CD8-positive, alpha-beta memory T cell (primary cell): Measurements from ENCODE around the gene RNPS1. TPM values are rescaled to one million over a fixed set of nuclear protein-coding genes. Genes with fewer than 3 reads are reported as not detected.
A peak's percentile ranks its signal among the peaks of the same experiment; 100 is the strongest.

Experiments
- CTCF ChIA-PET: fragments of 350-600 bp; sonication (Branson Sonifier 250); formaldehyde crosslinking; loops from one replicate; lab custom pipeline; 2021; ENCODE audit warnings: antibody characterized with exemption; lab: Charles Lee
- POLR2A ChIA-PET: fragments of 350-600 bp; sonication (Branson Sonifier 250); formaldehyde crosslinking; loops from one replicate; lab custom pipeline; 2021; ENCODE audit warnings: antibody characterized with exemption; lab: Charles Lee
- DNase-seq, 5 donors: peaks; one replicate each; pipeline versions ENCODE4 v3.0.0 to v3.0.0-alpha.2; 2020 to 2022; ENCODE audit warnings: mixed read lengths in 1 of 5
- H3K27ac ChIP-seq: one replicate; pipeline ENCODE4 v1.7.0; 2013; ENCODE audit warnings: low read depth, mild to moderate bottlenecking, low read length, moderate library complexity
- H3K27me3 ChIP-seq: 2 replicates; pipeline ENCODE4 v1.7.0; 2013; ENCODE audit warnings: low read length, mild to moderate bottlenecking; ENCODE audit not compliant: insufficient read depth, poor library complexity, severe bottlenecking
- H3K36me3 ChIP-seq: 2 replicates; pipeline ENCODE4 v1.7.0; 2013; ENCODE audit warnings: mild to moderate bottlenecking, low read length, moderate library complexity; ENCODE audit not compliant: insufficient read depth
- H3K4me1 ChIP-seq: 2 replicates; pipeline ENCODE4 v1.7.0; 2013; ENCODE audit warnings: mild to moderate bottlenecking, low read length, moderate library complexity; ENCODE audit not compliant: insufficient read depth
- H3K4me3 ChIP-seq: 2 replicates; pipeline ENCODE4 v1.7.0; 2013; ENCODE audit warnings: mild to moderate bottlenecking, low read length
- H3K9me3 ChIP-seq: 2 replicates; pipeline ENCODE4 v1.7.0; 2013; ENCODE audit warnings: mild to moderate bottlenecking, low read length
- H3K27ac Mint-ChIP-seq, 8 donors: one replicate each; pipeline ENCODE4 v1.8.0; 2020 to 2021; ENCODE audit warnings: mixed read lengths in 8 of 8, mild to moderate bottlenecking in 6 of 8, inconsistent platforms in 3 of 8, moderate library complexity in 3 of 8
- H3K27me3 Mint-ChIP-seq, 2 donors: one replicate each; pipeline ENCODE4 v1.8.0; 2020 to 2021; ENCODE audit warnings: mixed read lengths in 2 of 2, mild to moderate bottlenecking in 1 of 2, moderate library complexity in 1 of 2
- H3K36me3 Mint-ChIP-seq, 3 donors: one replicate each; pipeline ENCODE4 v1.8.0; 2020 to 2021; ENCODE audit warnings: mixed read lengths in 3 of 3, inconsistent platforms in 1 of 3, mild to moderate bottlenecking in 1 of 3
- H3K4me1 Mint-ChIP-seq, 3 donors: one replicate each; pipeline ENCODE4 v1.8.0; 2020 to 2021; ENCODE audit warnings: mixed read lengths in 3 of 3, inconsistent platforms in 1 of 3, mild to moderate bottlenecking in 1 of 3
- H3K4me3 Mint-ChIP-seq, 7 donors: one replicate each; pipeline ENCODE4 v1.8.0; 2020 to 2021; ENCODE audit warnings: mixed read lengths in 7 of 7, mild to moderate bottlenecking in 6 of 7, moderate library complexity in 4 of 7, inconsistent platforms in 2 of 7
- H3K9me3 Mint-ChIP-seq, 5 donors: one replicate each; pipeline ENCODE4 v1.8.0; 2020 to 2022; ENCODE audit warnings: mixed read lengths in 5 of 5, mild to moderate bottlenecking in 3 of 5, moderate library complexity in 2 of 5, inconsistent platforms in 1 of 5
- polyA plus RNA-seq: library from polyadenylated mRNA; unstranded; fragments of 300-500 nt; fragmentation: Illumina TruSeq; gene quantifications from one replicate; pipeline ENCODE4 v1.2.3, GENCODE V29; 2021
- total RNA-seq, 2 experiments: library from RNA; stranded (reverse); gene quantifications; one replicate each; pipeline ENCODE4 v1.2.3, GENCODE V29; 2021

RNPS1 gene
- total and polyA plus RNA-seq, 3 experiments from 2014 or later, result 312 to 382 (median 367) TPM

DNA sequence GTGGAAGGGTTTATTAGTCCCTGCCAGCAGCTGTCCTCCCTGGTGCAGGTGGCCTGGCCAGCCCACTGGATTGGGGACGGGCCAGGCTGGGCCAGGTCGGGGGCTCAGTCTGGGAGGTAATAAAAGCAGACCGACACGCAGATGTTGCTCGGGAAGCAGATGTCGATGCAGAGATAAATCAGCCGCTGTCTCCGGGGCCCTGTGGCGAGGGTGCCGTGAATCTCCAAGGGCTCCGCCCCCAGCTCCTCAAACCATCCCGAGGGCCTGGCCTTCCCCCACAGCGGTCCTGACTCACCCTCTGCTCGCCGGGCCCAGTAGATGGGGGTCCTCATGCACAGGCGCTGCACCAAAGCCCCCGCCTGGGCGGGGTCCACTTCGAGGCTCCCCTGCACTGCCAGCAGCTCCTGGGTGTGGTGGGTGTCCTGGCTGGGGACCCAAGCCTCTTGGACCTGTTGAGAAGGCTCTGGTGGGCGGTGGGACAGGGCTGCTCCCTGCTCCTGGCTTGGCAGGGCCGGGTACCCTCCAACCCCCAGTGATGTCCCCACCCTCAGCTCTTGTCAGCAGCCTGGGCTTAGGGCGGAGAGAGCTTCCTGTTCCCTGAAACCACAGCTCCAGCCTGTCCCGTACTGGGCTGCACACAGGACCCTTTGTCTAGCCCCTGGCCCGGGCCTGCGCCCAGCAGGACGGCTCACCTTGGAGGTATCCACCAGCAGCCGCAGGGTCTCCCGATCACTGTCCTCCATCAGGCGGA lies 58.5 kb downstream of the RNPS1 start:
- Mint-ChIP-seq H3K4me3 (no peak overlapping the region), H3K27ac (no peak overlapping the region), H3K9me3 (no peaks in the 10 kb centered on the region), H3K36me3 (peaks cover 0 to 46% (median 4%) of the 10 kb centered on the region in 3 donors), H3K27me3 (no peaks in the 10 kb centered on the region), H3K4me1 (peaks cover 24 to 47% (median 32%) of the 10 kb centered on the region in 3 donors)
- Histone ChIP-seq H3K4me1 (peaks cover 31% of the 10 kb centered on the region), H3K4me3 (no peak overlapping the region), H3K9me3 (no peaks in the 10 kb centered on the region), H3K27me3 (no peaks in the 10 kb centered on the region), H3K36me3 (peaks cover 3% of the 10 kb centered on the region), H3K27ac (no peak overlapping the region)
- POLR2A ChIA-PET, result no interaction called here
- DNase-seq, result no peak
- CTCF ChIA-PET, result no interaction called here

DNA sequence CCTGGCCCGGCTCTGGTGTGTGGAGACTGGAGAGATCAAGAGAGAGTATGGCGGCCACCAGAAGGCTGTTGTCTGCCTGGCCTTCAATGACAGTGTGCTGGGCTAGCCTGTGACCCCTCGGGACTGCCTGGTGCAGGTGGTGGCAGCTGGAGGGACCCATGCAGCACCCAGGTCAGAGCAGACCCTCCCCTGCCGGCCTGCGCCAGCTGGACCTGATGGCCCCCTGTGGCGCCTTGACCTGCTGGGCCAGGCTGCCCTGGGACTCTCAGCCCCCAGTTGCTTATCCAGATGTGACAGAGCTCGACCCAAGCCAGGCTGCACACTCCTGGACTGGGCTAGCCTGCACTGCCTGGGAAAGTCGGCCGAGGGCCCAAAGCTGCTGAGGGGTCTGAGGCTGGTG lies 59.2 kb downstream of the RNPS1 start:
- no peak for DNase-seq
- peaks cover 26 to 48% (median 34%) of the 10 kb centered on the region in 3 donors for H3K4me1 Mint-ChIP-seq
- peaks cover 0 to 46% (median 4%) of the 10 kb centered on the region in 3 donors for H3K36me3 Mint-ChIP-seq
- Histone ChIP-seq H3K4me3 (no peak overlapping the region), H3K27ac (no peak overlapping the region), H3K36me3 (peaks cover 3% of the 10 kb centered on the region), H3K27me3 (no peaks in the 10 kb centered on the region), H3K4me1 (peaks cover 31% of the 10 kb centered on the region), H3K9me3 (no peaks in the 10 kb centered on the region)
- CTCF ChIA-PET, result no interaction called here
- H3K27ac Mint-ChIP-seq, result no peak overlapping the region
- H3K27me3 Mint-ChIP-seq, result no peaks in the 10 kb centered on the region
- no peak overlapping the region for H3K4me3 Mint-ChIP-seq
- no peaks in the 10 kb centered on the region for H3K9me3 Mint-ChIP-seq
- POLR2A ChIA-PET, result no interaction called here

DNA sequence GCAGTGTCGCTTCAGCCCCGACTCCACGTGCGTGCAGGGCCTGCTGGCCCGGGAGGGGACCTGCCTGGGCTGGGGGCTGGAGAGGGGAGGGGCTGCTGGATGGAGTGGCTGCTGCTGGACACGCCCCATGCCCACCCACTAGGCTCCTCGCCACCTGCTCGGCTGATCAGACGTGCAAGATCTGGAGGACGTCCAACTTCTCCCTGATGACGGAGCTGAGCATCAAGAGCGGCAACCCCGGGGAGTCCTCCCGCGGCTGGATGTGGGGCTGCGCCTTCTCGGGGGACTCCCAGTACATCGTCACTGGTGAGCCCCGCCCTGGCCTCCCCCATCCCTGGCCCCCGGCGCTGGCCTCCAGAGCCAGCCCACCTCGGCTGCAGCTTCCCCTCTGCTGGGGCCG lies 59.6 kb downstream of the RNPS1 start:
- POLR2A ChIA-PET, result no interaction called here
- H3K27me3 Mint-ChIP-seq, result no peaks in the 10 kb centered on the region

DNA sequence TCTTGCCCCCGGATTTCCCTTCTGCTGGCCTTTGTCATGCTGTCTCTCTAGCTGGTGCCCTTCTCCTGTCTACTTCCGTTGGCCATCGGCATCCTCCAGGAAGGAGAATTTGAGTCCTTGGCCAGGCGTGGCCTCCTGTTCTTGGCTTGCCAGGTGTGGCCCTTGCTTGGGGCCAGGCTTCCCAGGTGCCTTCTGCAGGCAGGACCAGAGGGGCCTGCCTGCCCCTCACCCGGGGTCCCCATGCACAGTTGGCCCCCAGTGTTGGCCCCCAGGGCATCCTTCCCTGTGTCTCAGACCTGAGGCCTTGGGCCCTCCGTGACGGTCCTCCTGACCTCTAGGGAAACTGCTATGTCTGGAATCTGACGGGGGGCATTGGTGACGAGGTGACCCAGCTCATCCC lies 60.1 kb downstream of the RNPS1 start:
- no peak for DNase-seq
- Mint-ChIP-seq H3K36me3 (peaks cover 0 to 40% (median 4%) of the 10 kb centered on the region in 3 donors), H3K27ac (peak overlapping the region in 3 of 8 donors; percentile 38 to 69 (median 61)), H3K4me1 (peaks cover 19 to 42% (median 25%) of the 10 kb centered on the region in 3 donors), H3K9me3 (no peaks in the 10 kb centered on the region), H3K27me3 (no peaks in the 10 kb centered on the region), H3K4me3 (peak overlapping the region in 4 of 7 donors; percentile 46 to 89 (median 55))
- H3K4me3 ChIP-seq, result no peak overlapping the region
- H3K9me3 ChIP-seq, result no peaks in the 10 kb centered on the region
- H3K27ac ChIP-seq, result no peak overlapping the region
- H3K36me3 ChIP-seq, result peaks cover 3% of the 10 kb centered on the region
- ChIA-PET CTCF (no interaction called here), POLR2A (no interaction called here)
- H3K27me3 ChIP-seq, result no peaks in the 10 kb centered on the region
- H3K4me1 ChIP-seq, result peaks cover 22% of the 10 kb centered on the region

More for the DNA sequence above, 59.6 kb downstream of the RNPS1 start:
- no peak overlapping the region for H3K27ac ChIP-seq
- DNase-seq, result no peak
- Mint-ChIP-seq H3K4me3 (no peak overlapping the region), H3K4me1 (peaks cover 24 to 46% (median 29%) of the 10 kb centered on the region in 3 donors), H3K36me3 (peaks cover 0 to 43% (median 4%) of the 10 kb centered on the region in 3 donors), H3K27ac (no peak overlapping the region), H3K9me3 (no peaks in the 10 kb centered on the region)
- H3K4me3 ChIP-seq, result no peak overlapping the region
- H3K36me3 ChIP-seq, result peaks cover 3% of the 10 kb centered on the region
- H3K9me3 ChIP-seq, result no peaks in the 10 kb centered on the region
- H3K4me1 ChIP-seq, result peaks cover 27% of the 10 kb centered on the region
- CTCF ChIA-PET, result no interaction called here
- H3K27me3 ChIP-seq, result no peaks in the 10 kb centered on the region

DNA sequence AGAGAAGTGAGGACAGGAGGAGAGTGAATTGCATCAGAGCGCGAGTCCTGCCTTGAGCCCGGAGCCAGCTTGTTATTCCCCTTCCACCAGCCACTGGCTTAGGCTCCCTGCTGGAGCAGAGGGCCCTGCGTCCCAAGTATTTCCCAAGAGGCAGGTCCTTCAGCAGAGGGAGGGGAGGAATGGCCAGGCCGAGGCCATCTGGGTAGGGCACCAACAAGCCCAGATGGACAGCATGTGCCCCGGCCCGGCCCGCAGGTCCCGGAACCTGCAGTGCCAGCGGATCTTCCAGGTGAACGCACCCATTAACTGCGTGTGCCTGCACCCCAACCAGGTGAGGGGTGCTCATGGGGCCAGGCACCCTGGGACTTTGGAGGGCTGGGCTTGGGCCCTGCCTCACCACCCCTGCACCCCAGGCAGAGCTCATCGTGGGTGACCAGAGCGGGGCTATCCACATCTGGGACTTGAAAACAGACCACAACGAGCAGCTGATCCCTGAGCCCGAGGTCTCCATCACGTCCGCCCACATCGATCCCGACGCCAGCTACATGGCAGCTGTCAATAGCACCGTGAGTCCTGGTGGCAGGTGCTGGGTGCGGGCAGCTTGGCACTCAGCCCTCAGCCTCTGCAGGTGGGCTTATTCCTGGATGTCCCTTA lies 61.0 kb downstream of the RNPS1 start:
- H3K4me1 ChIP-seq, result peaks cover 17% of the 10 kb centered on the region
- Mint-ChIP-seq H3K4me1 (peaks cover 14 to 34% (median 21%) of the 10 kb centered on the region in 3 donors), H3K36me3 (peaks cover 0 to 33% (median 4%) of the 10 kb centered on the region in 3 donors), H3K27ac (peak overlapping the region in 3 of 8 donors; percentile 21 to 90 (median 22)), H3K27me3 (no peaks in the 10 kb centered on the region), H3K9me3 (no peaks in the 10 kb centered on the region), H3K4me3 (peak overlapping the region; percentile 32 to 95 (median 74))
- no peak overlapping the region for H3K4me3 ChIP-seq
- no peak for DNase-seq
- ChIA-PET POLR2A (interaction anchor here (0.6 to 2.5 kb wide), 3 partner anchors 8 to 876 kb away, joined by 3 to 20 read pairs (median 5); partner anchors contain the start of gene PGP), CTCF (interaction anchor here (1.1 to 3.9 kb wide), 2 partner anchors 13 to 52 kb away, joined by 5 to 17 read pairs; no protein-coding TSS in a partner anchor)
- H3K36me3 ChIP-seq, result peaks cover 3% of the 10 kb centered on the region
- no peak overlapping the region for H3K27ac ChIP-seq
- H3K27me3 ChIP-seq, result no peaks in the 10 kb centered on the region
- no peaks in the 10 kb centered on the region for H3K9me3 ChIP-seq

DNA sequence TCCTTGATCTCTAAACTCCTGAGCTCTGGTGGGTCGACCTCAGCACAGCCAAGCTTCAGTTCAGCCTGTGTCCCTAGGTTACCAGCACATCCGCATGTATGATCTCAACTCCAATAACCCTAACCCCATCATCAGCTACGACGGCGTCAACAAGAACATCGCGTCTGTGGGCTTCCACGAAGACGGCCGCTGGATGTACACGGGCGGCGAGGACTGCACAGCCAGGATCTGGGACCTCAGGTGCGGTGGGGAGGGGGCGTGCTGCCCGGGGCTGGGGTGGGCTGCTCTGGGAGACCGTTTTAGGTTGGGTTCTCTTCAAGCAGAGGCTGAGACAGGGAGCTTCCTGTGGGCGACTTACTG lies 61.5 kb downstream of the RNPS1 start:
- H3K9me3 Mint-ChIP-seq, result no peaks in the 10 kb centered on the region
- peak overlapping the region; percentile 70 to 95 (median 82) for H3K4me3 Mint-ChIP-seq
- Histone ChIP-seq H3K4me3 (peak overlapping the region; percentile 84), H3K36me3 (peaks cover 3% of the 10 kb centered on the region), H3K27ac (peak overlapping the region; percentile 81), H3K4me1 (peaks cover 17% of the 10 kb centered on the region), H3K9me3 (no peaks in the 10 kb centered on the region), H3K27me3 (no peaks in the 10 kb centered on the region)
- H3K4me1 Mint-ChIP-seq, result peaks cover 14 to 32% (median 21%) of the 10 kb centered on the region in 3 donors
- DNase-seq, result no peak
- H3K27ac Mint-ChIP-seq, result peak overlapping the region in 6 of 8 donors; percentile 22 to 90 (median 80)
- H3K36me3 Mint-ChIP-seq, result peaks cover 0 to 30% (median 4%) of the 10 kb centered on the region in 3 donors
- POLR2A ChIA-PET, result interaction anchor here (0.6 to 2.5 kb wide), 4 partner anchors 8 to 876 kb away, joined by 3 to 20 read pairs (median 4); partner anchors contain the start of gene PGP
- no peaks in the 10 kb centered on the region for H3K27me3 Mint-ChIP-seq
- CTCF ChIA-PET, result interaction anchor here (0.6 to 3.9 kb wide), 4 partner anchors 12 to 140 kb away, joined by 4 to 17 read pairs (median 4); partner anchors contain the start of gene ECI1

DNA sequence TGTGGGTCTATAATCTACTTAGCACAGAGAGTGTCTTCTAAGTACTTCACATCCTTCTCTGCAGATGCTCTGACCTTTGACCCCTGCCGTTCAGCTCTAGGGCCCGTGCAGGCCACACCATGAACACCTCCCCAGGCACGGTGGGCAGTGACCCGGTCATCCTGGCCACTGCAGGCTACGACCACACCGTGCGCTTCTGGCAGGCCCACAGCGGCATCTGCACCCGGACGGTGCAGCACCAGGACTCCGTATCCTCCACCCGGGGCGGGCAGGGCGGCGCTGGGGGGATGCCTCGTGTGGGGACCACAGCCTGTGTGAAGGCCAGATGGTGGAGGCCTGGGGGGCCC lies 62.0 kb downstream of the RNPS1 start:
- H3K4me3 Mint-ChIP-seq, result peak overlapping the region; percentile 70 to 95 (median 82)
- H3K9me3 Mint-ChIP-seq, result no peaks in the 10 kb centered on the region
- H3K4me3 ChIP-seq, result peak overlapping the region; percentile 84
- no peaks in the 10 kb centered on the region for H3K27me3 ChIP-seq
- peaks cover 17% of the 10 kb centered on the region for H3K4me1 ChIP-seq
- peaks cover 3% of the 10 kb centered on the region for H3K36me3 ChIP-seq
- DNase-seq, result no peak
- ChIA-PET POLR2A (interaction anchor here (0.7 to 2.5 kb wide), 4 partner anchors 9 to 241 kb away, joined by 3 to 20 read pairs (median 3); partner anchors contain the start of genes PGP and RPS2), CTCF (interaction anchor here (0.6 to 3.9 kb wide), 5 partner anchors 9 to 141 kb away, joined by 3 to 17 read pairs (median 4); partner anchors contain the start of genes ECI1 and PGP)
- H3K4me1 Mint-ChIP-seq, result peaks cover 14 to 32% (median 21%) of the 10 kb centered on the region in 3 donors
- no peaks in the 10 kb centered on the region for H3K27me3 Mint-ChIP-seq
- peak overlapping the region; percentile 46 to 90 (median 78) for H3K27ac Mint-ChIP-seq
- H3K36me3 Mint-ChIP-seq, result peaks cover 0 to 30% (median 4%) of the 10 kb centered on the region in 3 donors
- H3K9me3 ChIP-seq, result no peaks in the 10 kb centered on the region
- H3K27ac ChIP-seq, result peak overlapping the region; percentile 81
